ENCODE data around the gene ZCCHC12.
"Not testable (repeated sequence)": the region's sequence is repeated elsewhere in the genome, so short reads cannot be mapped to it uniquely, and the experiment has no call there.

Gene ZCCHC12

GRCh38 chrX:118807151-118808017 is 16.2 kb upstream of the ZCCHC12 start:
- ATAC-seq (ENCODE audit: insufficient read depth, low read depth) (peak; percentile 55; the same call in 1 of the 3 replicates), DNase-seq (peak; percentile 30)
- TF ChIP-seq CTCF (IDR thresholded peaks at IDR 0.05; ENCODE audit: borderline replicate concordance, extremely low read depth, low read length, poor library complexity, severe bottlenecking) (peak; percentile 64), EZH2 (IDR thresholded peaks at IDR 0.05; ENCODE audit: borderline replicate concordance, low read depth, low read length, severe bottlenecking) (no peak)
- Histone ChIP-seq H3K36me3 (ENCODE audit: insufficient read depth, low read length) (no peaks in the 10 kb centered on the region), H3K9me3 (ENCODE audit: insufficient read depth, low read length, severe bottlenecking) (no peaks in the 10 kb centered on the region), H3K9ac (ENCODE audit: low read depth, low read length) (no peak overlapping the region), H2AFZ (ENCODE audit: low read depth, low read length) (no peak overlapping the region), H4K20me1 (ENCODE audit: insufficient read depth, low read length) (no peaks in the 10 kb centered on the region), H3K4me1 (ENCODE audit: insufficient read depth, low read length) (no peaks in the 10 kb centered on the region), H3K79me2 (ENCODE audit: insufficient read depth, low read length) (no peaks in the 10 kb centered on the region), H3K4me3 (ENCODE audit: low read depth in 1 of 2, low read length in 2 of 2) (no peak overlapping the region), H3K27ac (ENCODE audit: low read length) (no peak overlapping the region), H3K4me2 (ENCODE audit: insufficient read depth, low read length) (no peak overlapping the region), H3K27me3 (ENCODE audit: insufficient read depth, low read length, poor library complexity) (no peaks in the 10 kb centered on the region)

- not testable (repeated sequence) for ATAC-seq (ENCODE audit: insufficient read depth, low read depth); H3K9ac ChIP-seq (ENCODE audit: low read depth, low read length); H2AFZ ChIP-seq (ENCODE audit: low read depth, low read length); H4K20me1 ChIP-seq (ENCODE audit: insufficient read depth, low read length); H3K27ac ChIP-seq (ENCODE audit: low read length); H3K27me3 ChIP-seq (ENCODE audit: insufficient read depth, low read length, poor library complexity); H3K9me3 ChIP-seq (ENCODE audit: insufficient read depth, low read length, severe bottlenecking); H3K4me2 ChIP-seq (ENCODE audit: insufficient read depth, low read length); H3K4me1 ChIP-seq (ENCODE audit: insufficient read depth, low read length); H3K36me3 ChIP-seq (ENCODE audit: insufficient read depth, low read length); DNase-seq; H3K4me3 ChIP-seq (ENCODE audit: low read depth in 1 of 2, low read length in 2 of 2); H3K79me2 ChIP-seq (ENCODE audit: insufficient read depth, low read length)
Observed at GRCh38 chrX:118817257-118817656, 6.4 kb upstream of the ZCCHC12 start.

- no peak overlapping the region for H3K4me3 ChIP-seq (ENCODE audit: low read depth in 1 of 2, low read length in 2 of 2)
- no peak overlapping the region for H3K9ac ChIP-seq (ENCODE audit: low read depth, low read length)
- H4K20me1 ChIP-seq (ENCODE audit: insufficient read depth, low read length): no peaks in the 10 kb centered on the region
- no peak overlapping the region for H3K27ac ChIP-seq (ENCODE audit: low read length)
- no peaks in the 10 kb centered on the region for H3K27me3 ChIP-seq (ENCODE audit: insufficient read depth, low read length, poor library complexity)
- no peak overlapping the region for H2AFZ ChIP-seq (ENCODE audit: low read depth, low read length)
- no peaks in the 10 kb centered on the region for H3K79me2 ChIP-seq (ENCODE audit: insufficient read depth, low read length)
- no peak for TF ChIP-seq EZH2 (IDR thresholded peaks at IDR 0.05; ENCODE audit: borderline replicate concordance, low read depth, low read length, severe bottlenecking)
- TF ChIP-seq CTCF (IDR thresholded peaks at IDR 0.05; ENCODE audit: borderline replicate concordance, extremely low read depth, low read length, poor library complexity, severe bottlenecking): no peak
- no peaks in the 10 kb centered on the region for H3K9me3 ChIP-seq (ENCODE audit: insufficient read depth, low read length, severe bottlenecking)
- ATAC-seq (ENCODE audit: insufficient read depth, low read depth) (no peak), DNase-seq (no peak)
- H3K4me2 ChIP-seq (ENCODE audit: insufficient read depth, low read length): no peak overlapping the region
- H3K36me3 ChIP-seq (ENCODE audit: insufficient read depth, low read length): no peaks in the 10 kb centered on the region
- H3K4me1 ChIP-seq (ENCODE audit: insufficient read depth, low read length): no peaks in the 10 kb centered on the region
Observed at GRCh38 chrX:118824173-118824730, 628 bp downstream of the ZCCHC12 start.

- TF ChIP-seq EZH2 (IDR thresholded peaks at IDR 0.05; ENCODE audit: borderline replicate concordance, low read depth, low read length, severe bottlenecking) (no peak), CTCF (IDR thresholded peaks at IDR 0.05; ENCODE audit: borderline replicate concordance, extremely low read depth, low read length, poor library complexity, severe bottlenecking) (no peak)
- Histone ChIP-seq H3K9ac (ENCODE audit: low read depth, low read length) (no peak overlapping the region), H3K9me3 (ENCODE audit: insufficient read depth, low read length, severe bottlenecking) (no peaks in the 10 kb centered on the region), H3K36me3 (ENCODE audit: insufficient read depth, low read length) (no peaks in the 10 kb centered on the region), H3K4me1 (ENCODE audit: insufficient read depth, low read length) (no peaks in the 10 kb centered on the region), H3K27ac (ENCODE audit: low read length) (no peak overlapping the region), H4K20me1 (ENCODE audit: insufficient read depth, low read length) (no peaks in the 10 kb centered on the region), H2AFZ (ENCODE audit: low read depth, low read length) (no peak overlapping the region), H3K4me3 (ENCODE audit: low read depth in 1 of 2, low read length in 2 of 2) (no peak overlapping the region), H3K79me2 (ENCODE audit: insufficient read depth, low read length) (no peaks in the 10 kb centered on the region), H3K4me2 (ENCODE audit: insufficient read depth, low read length) (no peak overlapping the region), H3K27me3 (ENCODE audit: insufficient read depth, low read length, poor library complexity) (no peaks in the 10 kb centered on the region)
- no peak for DNase-seq
- no peak for ATAC-seq (ENCODE audit: insufficient read depth, low read depth)
Observed at GRCh38 chrX:118825227-118825626, 1.6 kb downstream of the ZCCHC12 start.
